Measurements from ENCODE around the gene SDCCAG8. TPM values are rescaled to one million over a fixed set of nuclear protein-coding genes. Genes with fewer than 3 reads are reported as not detected.

The SDCCAG8 gene
- polyA plus RNA-seq, 6 donors from 2014 or later: 42.9 to 60.7 (median 53.0) TPM

- Mint-ChIP-seq H3K27ac (no peak overlapping the region), H3K4me3 (no peak overlapping the region)
- no peak for ATAC-seq (ENCODE audit: low read depth in 2 of 2)
These were observed 218.5 kb downstream of the SDCCAG8 start for GRCh38 chr1:243474136-243474881.

GRCh38 chr1:243474906-243475305 lies 219.1 kb downstream of the SDCCAG8 start:
- peaks cover 11 to 21% of the 10 kb centered on the region in 2 donors for H3K36me3 Mint-ChIP-seq
- H3K4me1 Mint-ChIP-seq: peaks cover 27 to 30% (median 28%) of the 10 kb centered on the region in 3 donors
- no peak overlapping the region for H3K27ac Mint-ChIP-seq
- H3K9me3 Mint-ChIP-seq: peaks cover 0 to 2% (median 0%) of the 10 kb centered on the region in 7 donors
- peak overlapping the region in 2 of 8 donors; percentile 12 to 24 for H3K4me3 Mint-ChIP-seq
- DNase-seq (no peak), ATAC-seq (ENCODE audit: low read depth in 2 of 2) (no peak)
- peaks cover 0 to 3% (median 2%) of the 10 kb centered on the region in 3 donors for H3K27me3 Mint-ChIP-seq

More at GRCh38 chr1:243474136-243474881, 218.5 kb downstream of the SDCCAG8 start:
- peaks cover 25 to 28% (median 26%) of the 10 kb centered on the region in 3 donors for H3K4me1 Mint-ChIP-seq
- peaks cover 12 to 18% of the 10 kb centered on the region in 2 donors for H3K36me3 Mint-ChIP-seq
- no peak for DNase-seq
- H3K9me3 Mint-ChIP-seq: no peaks in the 10 kb centered on the region
- no peaks in the 10 kb centered on the region for H3K27me3 Mint-ChIP-seq

- peaks cover 0 to 6% (median 6%) of the 10 kb centered on the region in 3 donors for H3K27me3 Mint-ChIP-seq
- H3K4me3 Mint-ChIP-seq: peak overlapping the region in 2 of 8 donors; percentile 5 to 24
- peaks cover under 1 to 26% of the 10 kb centered on the region in 2 donors for H3K36me3 Mint-ChIP-seq
- H3K27ac Mint-ChIP-seq: no peak overlapping the region
- ATAC-seq (ENCODE audit: low read depth in 2 of 2) (no peak), DNase-seq (no peak)
- peaks cover 0 to 5% (median 0%) of the 10 kb centered on the region in 7 donors for H3K9me3 Mint-ChIP-seq
- peaks cover 28 to 31% (median 30%) of the 10 kb centered on the region in 3 donors for H3K4me1 Mint-ChIP-seq
These were observed 220.1 kb downstream of the SDCCAG8 start for GRCh38 chr1:243475966-243476365.

GRCh38 chr1:243477731-243478290 lies 222.0 kb downstream of the SDCCAG8 start:
- Mint-ChIP-seq H3K27me3 (peaks cover 0 to 13% (median 11%) of the 10 kb centered on the region in 3 donors), H3K9me3 (peaks cover 0 to 5% (median 0%) of the 10 kb centered on the region in 7 donors), H3K27ac (peak overlapping the region in 1 of 6 donors; percentile 81), H3K4me3 (no peak overlapping the region), H3K36me3 (peaks cover 0 to 26% of the 10 kb centered on the region in 2 donors), H3K4me1 (peaks cover 22 to 35% (median 27%) of the 10 kb centered on the region in 3 donors)
- no peak for DNase-seq
- ATAC-seq (ENCODE audit: low read depth in 2 of 2): no peak

- Mint-ChIP-seq H3K4me1 (peaks cover 20 to 37% (median 25%) of the 10 kb centered on the region in 3 donors), H3K9me3 (peaks cover 0 to 5% (median 0%) of the 10 kb centered on the region in 7 donors), H3K27me3 (peaks cover 0 to 20% (median 11%) of the 10 kb centered on the region in 3 donors), H3K36me3 (peaks cover 0 to 18% of the 10 kb centered on the region in 2 donors), H3K4me3 (peak overlapping the region in 2 of 8 donors; percentile 63 to 67), H3K27ac (peak overlapping the region in 1 of 6 donors; percentile 11)
- no peak for ATAC-seq (ENCODE audit: low read depth in 2 of 2)
- DNase-seq: no peak
These were observed 225.3 kb downstream of the SDCCAG8 start for GRCh38 chr1:243481101-243481500.

- peak overlapping the region; percentile 76 to 88 (median 83) for H3K4me3 Mint-ChIP-seq
- peaks cover 0 to 9% of the 10 kb centered on the region in 2 donors for H3K36me3 Mint-ChIP-seq
- no peak for DNase-seq
- ATAC-seq (ENCODE audit: low read depth in 2 of 2): peak; percentile 12 to 28
- H3K4me1 Mint-ChIP-seq: peaks cover 20 to 37% (median 25%) of the 10 kb centered on the region in 3 donors
- peaks cover 0 to 20% (median 11%) of the 10 kb centered on the region in 3 donors for H3K27me3 Mint-ChIP-seq
- H3K27ac Mint-ChIP-seq: peak overlapping the region in 3 of 6 donors; percentile 39 to 66 (median 48)
- peaks cover 0 to 5% (median 0%) of the 10 kb centered on the region in 7 donors for H3K9me3 Mint-ChIP-seq
These were observed 226.5 kb downstream of the SDCCAG8 start for GRCh38 chr1:243482141-243483022.

- ATAC-seq (ENCODE audit: low read depth in 2 of 2) (peak; percentile 62 to 64), DNase-seq (no peak)
- H3K4me3 Mint-ChIP-seq: peak overlapping the region; percentile 76 to 89 (median 84)
- H3K27me3 Mint-ChIP-seq: peaks cover 0 to 20% (median 11%) of the 10 kb centered on the region in 3 donors
- peaks cover 0 to 9% of the 10 kb centered on the region in 2 donors for H3K36me3 Mint-ChIP-seq
- peaks cover 0 to 5% (median 0%) of the 10 kb centered on the region in 7 donors for H3K9me3 Mint-ChIP-seq
- H3K27ac Mint-ChIP-seq: peak overlapping the region in 4 of 6 donors; percentile 69 to 95 (median 86)
- H3K4me1 Mint-ChIP-seq: peaks cover 20 to 37% (median 25%) of the 10 kb centered on the region in 3 donors
These were observed 227.4 kb downstream of the SDCCAG8 start for GRCh38 chr1:243483071-243483771.

- no peak for ATAC-seq (ENCODE audit: low read depth in 2 of 2)
- Mint-ChIP-seq H3K4me3 (peak overlapping the region; percentile 70 to 89 (median 82)), H3K27ac (peak overlapping the region in 2 of 6 donors; percentile 69 to 79), H3K36me3 (peaks cover 0 to 9% of the 10 kb centered on the region in 2 donors), H3K9me3 (peaks cover 0 to 5% (median 0%) of the 10 kb centered on the region in 7 donors), H3K27me3 (peaks cover 0 to 20% (median 11%) of the 10 kb centered on the region in 3 donors), H3K4me1 (peaks cover 20 to 37% (median 25%) of the 10 kb centered on the region in 3 donors)
- DNase-seq: no peak
These were observed 228.1 kb downstream of the SDCCAG8 start for GRCh38 chr1:243483952-243484351.

- Mint-ChIP-seq H3K4me3 (peak overlapping the region in 5 of 8 donors; percentile 13 to 63 (median 56)), H3K4me1 (peaks cover 13 to 20% (median 13%) of the 10 kb centered on the region in 3 donors), H3K36me3 (peaks cover 4 to 10% of the 10 kb centered on the region in 2 donors), H3K27ac (no peak overlapping the region), H3K27me3 (peaks cover 0 to 14% (median 0%) of the 10 kb centered on the region in 3 donors), H3K9me3 (no peaks in the 10 kb centered on the region)
- DNase-seq (no peak), ATAC-seq (ENCODE audit: low read depth in 2 of 2) (no peak)
These were observed 231.3 kb downstream of the SDCCAG8 start for GRCh38 chr1:243487036-243487648.

- Mint-ChIP-seq H3K27me3 (peaks cover 0 to 8% (median 0%) of the 10 kb centered on the region in 3 donors), H3K9me3 (no peaks in the 10 kb centered on the region), H3K36me3 (peaks cover 4 to 10% of the 10 kb centered on the region in 2 donors), H3K4me1 (peaks cover 7 to 14% (median 7%) of the 10 kb centered on the region in 3 donors), H3K27ac (no peak overlapping the region), H3K4me3 (peak overlapping the region in 4 of 8 donors; percentile 13 to 63 (median 54))
- ATAC-seq (ENCODE audit: low read depth in 2 of 2) (peak in 1 of 2 donors; percentile 21), DNase-seq (no peak)
These were observed 231.9 kb downstream of the SDCCAG8 start for GRCh38 chr1:243487649-243488227.

GRCh38 chr1:243488459-243489157 lies 232.8 kb downstream of the SDCCAG8 start:
- Mint-ChIP-seq H3K27ac (no peak overlapping the region), H3K4me3 (no peak overlapping the region), H3K9me3 (no peaks in the 10 kb centered on the region), H3K4me1 (peaks cover 4 to 10% (median 4%) of the 10 kb centered on the region in 3 donors), H3K27me3 (peaks cover 0 to 5% (median 0%) of the 10 kb centered on the region in 3 donors), H3K36me3 (peaks cover 4 to 10% of the 10 kb centered on the region in 2 donors)
- no peak for ATAC-seq (ENCODE audit: low read depth in 2 of 2)
- no peak for DNase-seq

All from naive B cell (primary cell).